Measurements from ENCODE around the gene C1QTNF3.
A peak's percentile ranks its signal among the peaks of the same experiment; 100 is the strongest.
"Not testable (repeated sequence)": the region's sequence is repeated elsewhere in the genome, so short reads cannot be mapped to it uniquely, and the experiment has no call there.

C1QTNF3 gene

DNA sequence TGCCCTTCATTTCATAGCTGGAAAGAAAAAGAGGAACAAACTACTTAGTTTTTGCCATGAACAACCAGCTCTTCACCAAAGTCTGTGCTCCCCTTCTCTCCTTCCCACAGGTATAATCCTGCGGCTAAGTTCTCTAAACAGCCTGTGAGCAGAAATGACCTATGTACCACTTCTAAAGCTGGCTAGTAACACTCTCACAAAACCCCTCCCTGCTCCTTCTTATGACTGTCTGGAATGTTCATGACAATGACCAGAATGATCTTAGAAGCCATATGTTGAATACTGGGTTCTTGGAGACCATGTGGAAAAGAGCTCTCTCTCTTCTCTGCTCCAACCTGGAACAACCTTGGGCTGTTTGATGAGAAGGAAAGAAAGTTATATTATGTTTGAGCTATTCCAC is 22.3 kb downstream of the C1QTNF3 start:
- TF ChIP-seq ZNF274 (IDR thresholded peaks at IDR 0.05; ENCODE audit: low read depth, low read length), result no peak
- no peak overlapping the region for H3K4me3 ChIP-seq (ENCODE audit: low read length)

DNA sequence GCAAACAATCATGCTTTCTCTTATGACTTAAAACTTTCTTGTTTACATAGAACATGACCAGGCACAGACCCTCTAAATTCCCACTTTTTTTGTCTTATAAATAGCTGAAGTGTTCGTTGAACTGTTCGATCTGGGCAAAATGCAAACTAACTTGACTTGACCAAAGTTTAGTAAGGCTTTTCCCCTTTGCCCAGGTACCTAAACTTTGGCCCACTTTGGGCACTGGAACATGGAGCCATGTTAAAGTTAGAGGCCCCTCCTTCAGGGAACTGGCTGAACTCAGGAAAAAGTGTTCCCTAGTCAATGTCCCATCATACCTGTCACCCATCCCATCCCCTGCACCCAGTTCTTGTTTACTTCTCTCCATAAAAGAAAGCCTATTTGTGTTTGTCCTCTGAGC is 25.8 kb downstream of the C1QTNF3 start:
- H3K4me3 ChIP-seq (ENCODE audit: low read length), result no peak overlapping the region
- TF ChIP-seq ZNF274 (IDR thresholded peaks at IDR 0.05; ENCODE audit: low read depth, low read length), result no peak

DNA sequence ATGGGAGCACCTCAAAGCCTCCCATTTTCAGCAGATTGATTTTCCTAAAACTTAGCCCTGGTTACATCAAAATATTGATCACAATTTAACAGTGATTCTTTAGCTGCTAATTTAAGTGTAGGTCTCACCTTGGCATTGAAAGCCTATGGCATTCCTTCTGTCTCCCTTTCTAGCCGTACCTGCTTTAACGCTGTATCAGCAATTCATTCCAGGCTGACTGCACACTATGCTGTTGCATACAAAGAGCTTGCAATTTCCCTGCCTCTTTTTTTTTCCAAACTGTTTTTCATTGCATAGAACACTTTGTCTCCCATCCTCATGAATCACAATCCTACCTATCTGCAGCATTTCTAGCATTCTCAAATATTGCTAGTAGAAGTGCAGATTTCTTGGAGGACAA is 26.3 kb downstream of the C1QTNF3 start:
- TF ChIP-seq ZNF274 (IDR thresholded peaks at IDR 0.05; ENCODE audit: low read depth, low read length), result no peak
- no peak overlapping the region for H3K4me3 ChIP-seq (ENCODE audit: low read length)

DNA sequence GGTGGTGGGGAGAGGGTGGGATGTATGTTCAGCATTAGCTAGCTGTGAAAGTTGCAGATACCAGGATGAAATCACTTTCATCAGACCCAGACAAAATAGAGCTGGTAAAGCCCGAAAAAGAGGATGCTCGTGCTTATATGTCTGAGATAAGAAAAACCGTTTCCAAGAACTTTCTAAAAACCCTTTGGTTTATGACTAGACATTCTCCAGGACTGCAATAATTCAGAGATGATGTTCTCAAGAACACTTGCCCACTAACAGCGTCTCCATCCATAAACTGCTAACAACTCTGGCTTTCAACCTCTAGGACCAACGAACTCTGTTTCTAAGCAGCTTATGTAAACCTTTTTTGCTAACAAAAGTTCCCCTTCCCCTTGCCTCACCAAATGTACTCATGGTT is 26.8 kb downstream of the C1QTNF3 start:
- no peak for TF ChIP-seq ZNF274 (IDR thresholded peaks at IDR 0.05; ENCODE audit: low read depth, low read length)

DNA sequence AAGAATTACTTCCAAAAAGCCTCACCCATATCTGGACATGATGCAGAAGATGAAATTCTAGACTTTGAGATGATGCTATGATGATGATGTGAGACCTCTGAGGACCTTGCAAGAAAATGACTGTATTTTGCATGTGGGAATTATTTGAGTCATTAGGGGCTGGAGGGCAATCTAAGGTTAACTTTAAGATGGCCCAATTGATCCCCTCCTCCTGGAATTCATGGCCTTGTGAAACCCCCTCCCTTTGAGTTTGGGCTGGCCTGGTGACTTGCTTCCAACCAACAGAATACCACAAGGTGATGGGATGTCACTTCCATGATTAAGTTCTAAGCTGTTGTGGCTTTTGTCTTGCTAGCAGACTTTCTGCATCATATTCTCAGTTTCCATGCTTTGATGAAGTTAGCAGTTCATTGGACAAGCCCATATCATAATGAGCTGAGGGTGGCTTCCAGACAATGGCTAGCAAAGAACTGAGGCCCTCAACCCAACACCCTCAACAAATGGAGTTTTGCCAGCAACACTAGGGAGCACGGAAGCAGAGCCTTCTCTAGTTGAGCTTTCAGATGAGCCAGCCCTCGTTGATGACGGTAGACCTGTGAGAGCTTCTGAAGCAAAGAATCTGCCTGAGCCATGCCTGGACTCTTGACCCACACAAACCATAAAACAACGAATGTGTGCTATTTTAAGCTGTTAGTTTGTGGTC is 27.7 kb downstream of the C1QTNF3 start:
- no peak for TF ChIP-seq ZNF274 (IDR thresholded peaks at IDR 0.05; ENCODE audit: low read depth, low read length)
- H3K4me3 ChIP-seq (ENCODE audit: low read length), result no peak overlapping the region

More for the DNA sequence above, 26.8 kb downstream of the C1QTNF3 start:
- no peak overlapping the region for H3K4me3 ChIP-seq (ENCODE audit: low read length)

DNA sequence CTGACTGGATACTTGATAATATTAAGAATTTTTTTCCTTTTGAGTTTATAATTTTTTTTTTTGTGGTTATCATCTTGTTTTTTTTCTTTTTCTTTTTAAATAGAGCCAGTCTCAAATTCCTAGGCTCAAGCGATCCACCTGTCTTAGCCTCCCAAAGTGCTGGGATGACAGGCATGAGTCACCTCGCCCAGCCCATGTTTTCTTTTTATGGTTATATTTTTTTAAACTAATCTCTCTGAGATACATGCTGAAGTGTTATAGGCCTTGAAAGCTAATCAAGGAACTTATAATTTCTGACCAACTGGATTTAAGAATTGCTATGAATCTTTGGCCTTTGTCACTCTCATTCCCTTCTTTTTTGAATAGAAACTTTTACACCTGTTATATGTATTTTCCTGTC is 28.4 kb downstream of the C1QTNF3 start:
- H3K4me3 ChIP-seq (ENCODE audit: low read length), result no peak overlapping the region
- TF ChIP-seq ZNF274 (IDR thresholded peaks at IDR 0.05; ENCODE audit: low read depth, low read length), result no peak

DNA sequence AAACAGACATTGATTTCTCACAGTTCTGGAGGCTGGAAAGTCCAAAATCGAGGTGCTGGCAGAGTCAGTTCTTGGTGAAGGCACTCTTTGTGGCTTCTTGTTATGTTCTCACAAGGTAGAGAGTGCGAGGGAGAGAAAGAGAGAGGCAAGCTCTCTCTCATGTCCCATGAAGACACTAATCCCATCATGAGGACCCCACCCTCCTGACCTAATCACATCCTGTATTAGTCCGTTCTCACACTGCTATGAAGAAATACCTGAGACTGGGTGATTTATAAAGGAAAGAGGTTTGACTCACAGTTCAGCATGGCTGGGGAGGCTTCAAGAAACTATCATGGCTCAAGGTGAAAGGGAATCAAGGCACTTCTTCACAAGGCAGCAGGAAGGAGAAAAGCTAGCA is 29.5 kb downstream of the C1QTNF3 start:
- TF ChIP-seq ZNF274 (IDR thresholded peaks at IDR 0.05; ENCODE audit: low read depth, low read length), result no peak
- H3K4me3 ChIP-seq (ENCODE audit: low read length), result no peak overlapping the region

DNA sequence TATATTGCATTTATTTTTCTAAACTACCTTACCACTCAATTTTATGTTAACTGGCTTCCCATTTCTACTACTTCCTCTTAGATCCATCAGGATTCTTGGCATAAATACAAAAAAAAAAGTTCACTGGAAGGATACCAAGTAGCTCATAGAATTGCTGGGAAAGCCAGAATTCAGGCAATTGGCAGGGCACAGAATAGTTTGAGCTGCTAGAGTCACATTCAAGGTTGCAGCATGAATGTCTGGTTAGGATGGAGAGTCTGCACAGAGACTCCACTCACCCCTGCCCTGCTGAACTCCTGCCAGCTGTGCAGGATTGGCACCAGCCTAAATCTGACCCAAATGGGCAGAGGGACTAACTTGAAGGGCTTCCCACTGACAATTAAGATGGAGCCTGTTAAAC is 30.2 kb downstream of the C1QTNF3 start:
- no peak overlapping the region for H3K4me3 ChIP-seq (ENCODE audit: low read length)
- no peak for TF ChIP-seq ZNF274 (IDR thresholded peaks at IDR 0.05; ENCODE audit: low read depth, low read length)

DNA sequence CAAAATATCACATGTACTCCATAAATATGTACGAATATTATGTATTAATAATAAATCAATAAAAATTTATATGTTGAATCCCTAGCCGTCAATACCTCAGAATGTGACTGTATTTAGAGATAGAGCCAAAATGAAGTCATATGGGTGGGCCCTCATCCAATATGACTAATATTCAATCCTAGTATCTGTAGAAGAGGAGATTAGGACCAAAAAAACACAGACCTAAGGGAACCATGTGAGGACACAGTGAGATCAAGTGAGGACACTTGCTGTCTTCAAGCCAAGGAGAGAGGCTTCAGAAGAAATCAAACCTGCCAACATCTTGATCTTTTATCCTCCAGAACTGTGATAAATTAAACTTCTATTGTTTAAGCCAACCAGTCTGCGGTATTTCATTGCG is 31.5 kb downstream of the C1QTNF3 start:
- no peak overlapping the region for H3K4me3 ChIP-seq (ENCODE audit: low read length)
- no peak for TF ChIP-seq ZNF274 (IDR thresholded peaks at IDR 0.05; ENCODE audit: low read depth, low read length)

DNA sequence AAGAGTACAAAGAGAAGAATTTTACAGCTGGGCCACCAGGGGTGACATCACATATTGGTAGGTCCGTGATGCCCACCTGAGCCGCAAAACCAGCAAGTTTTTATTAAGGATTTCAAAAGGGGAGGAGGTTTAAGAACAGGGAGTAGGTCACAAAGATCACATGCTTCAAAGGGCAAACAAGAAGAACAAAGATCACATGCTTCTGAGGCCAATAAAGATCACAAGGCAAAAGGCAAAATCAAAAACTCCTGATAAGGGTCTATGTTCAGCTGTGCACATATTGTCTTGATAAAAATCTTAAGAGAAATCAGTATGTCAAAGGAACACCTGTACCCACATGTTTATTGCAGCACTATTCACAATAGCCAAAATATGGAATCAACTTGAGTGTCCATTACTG is 32.9 kb downstream of the C1QTNF3 start:
- not testable (repeated sequence) for H3K4me3 ChIP-seq (ENCODE audit: low read length)

DNA sequence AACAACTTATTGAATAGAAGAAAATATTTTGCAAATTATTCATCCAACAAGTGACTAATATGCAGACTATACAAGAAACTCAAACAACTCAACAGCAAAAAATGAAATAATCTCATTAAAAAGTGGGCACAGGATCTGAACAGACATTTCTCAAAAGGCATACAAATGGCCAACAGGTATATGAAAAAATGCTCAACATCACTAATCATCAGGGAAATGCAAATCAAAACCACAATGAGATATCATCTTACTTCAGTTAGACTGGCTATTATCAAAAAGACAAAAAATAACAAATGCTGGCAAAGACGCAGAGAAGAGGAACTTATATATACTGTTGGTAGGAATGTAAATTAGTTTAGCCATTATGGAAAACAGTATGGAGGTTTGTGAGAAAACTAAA is 33.4 kb downstream of the C1QTNF3 start:
- H3K4me3 ChIP-seq (ENCODE audit: low read length), result no peak overlapping the region
- no peak for TF ChIP-seq ZNF274 (IDR thresholded peaks at IDR 0.05; ENCODE audit: low read depth, low read length)

DNA sequence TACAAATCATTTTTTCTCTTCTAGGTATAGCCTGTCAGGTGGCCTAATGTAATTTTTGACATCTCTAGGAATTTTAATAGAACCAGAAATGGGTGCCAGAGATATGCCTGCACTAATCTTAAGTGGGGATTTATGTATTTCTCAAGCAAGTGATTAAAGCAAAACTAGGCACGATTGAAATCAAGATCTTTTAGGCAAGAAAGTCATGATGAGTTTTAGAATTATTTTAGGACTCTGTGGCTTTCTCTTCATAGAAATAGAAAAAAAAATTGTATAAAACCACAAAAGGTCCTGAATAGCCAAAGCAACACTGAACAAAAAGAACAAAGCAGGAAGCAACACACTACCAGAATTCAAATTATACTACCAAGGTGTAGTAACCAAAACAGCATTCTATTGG is 34.2 kb downstream of the C1QTNF3 start:
- no peak for TF ChIP-seq ZNF274 (IDR thresholded peaks at IDR 0.05; ENCODE audit: low read depth, low read length)
- peak overlapping the region; percentile 96; the same call in 1 of the 2 replicates for H3K4me3 ChIP-seq (ENCODE audit: low read length)

DNA sequence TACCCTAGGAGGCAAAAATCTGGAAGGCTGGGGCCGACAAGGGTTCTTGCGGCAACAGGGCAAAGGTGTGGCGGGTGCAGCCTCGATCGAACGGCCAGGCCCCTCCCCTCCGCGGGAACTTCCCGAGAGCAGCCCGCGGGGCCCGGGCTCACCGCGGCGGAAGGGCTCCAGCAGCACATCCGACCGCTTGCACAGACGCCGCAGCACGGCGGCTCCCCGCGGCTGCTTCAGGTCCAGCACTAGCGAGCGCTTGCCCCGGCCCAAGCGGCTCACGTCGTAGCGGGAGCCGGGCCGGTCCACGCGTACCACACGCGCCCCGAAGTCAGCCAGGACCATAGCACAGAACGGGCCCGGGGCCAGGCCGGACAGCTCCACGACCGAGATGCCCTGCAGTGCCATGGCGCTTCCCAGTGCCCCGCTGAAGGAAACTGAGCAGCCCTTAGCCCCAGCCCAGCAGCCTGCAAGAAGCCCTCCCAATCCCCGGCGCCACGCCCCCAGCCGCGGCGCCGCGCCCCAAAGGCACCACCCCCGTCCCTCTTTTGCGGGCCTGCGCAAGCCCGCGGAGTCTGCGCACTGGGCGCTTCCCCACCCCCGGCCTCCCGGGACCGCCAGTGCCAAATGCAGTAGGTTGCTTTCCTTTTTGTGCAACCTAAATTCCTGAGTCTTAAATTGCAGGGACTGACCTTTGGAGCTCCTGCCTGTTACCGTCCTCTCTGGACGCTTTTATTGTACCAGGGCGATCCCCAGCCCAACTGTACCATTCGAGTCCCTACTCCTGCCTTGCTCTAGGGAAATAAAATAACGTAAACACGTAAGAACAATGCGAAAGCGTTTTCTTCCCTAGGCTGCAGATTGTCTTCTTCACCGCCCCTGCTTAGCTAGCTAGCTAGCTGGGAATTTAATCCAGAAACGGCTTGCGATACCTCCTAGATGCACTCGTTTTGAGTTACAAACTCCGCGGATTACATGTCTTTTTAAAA is 35.1 kb downstream of the C1QTNF3 start, which contains the start of gene AMACR:
AMACR (minus strand) TSS at position 430 of the 980 bp plus-strand sequence; CDS start at position 399, 31 bp downstream.
- H3K4me3 ChIP-seq (ENCODE audit: low read length), result peak within 1 kb of the TSS; percentile 96
- TF ChIP-seq ZNF274 (IDR thresholded peaks at IDR 0.05; ENCODE audit: low read depth, low read length), result no peak

DNA sequence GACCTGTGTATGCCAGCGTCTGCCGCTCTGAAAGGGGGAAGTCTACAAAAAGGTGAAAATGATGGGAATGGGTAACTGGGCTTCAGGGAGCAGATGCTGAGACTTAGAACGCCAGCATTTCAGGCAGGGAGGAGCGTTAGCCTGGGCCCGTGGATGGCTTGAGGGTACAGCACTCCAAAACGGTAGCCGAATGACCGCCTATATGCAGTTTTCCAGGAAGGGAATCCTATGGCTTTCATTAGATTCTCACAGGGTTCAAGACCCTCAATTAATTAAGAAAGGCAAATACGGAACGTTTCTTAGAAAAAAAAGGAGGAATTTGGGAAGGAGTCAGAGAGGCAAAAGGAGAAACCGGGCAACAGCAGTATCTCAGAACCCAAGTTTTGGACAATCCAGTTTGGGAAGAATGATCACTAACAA is 35.8 kb downstream of the C1QTNF3 start:
- H3K4me3 ChIP-seq (ENCODE audit: low read length), result peak overlapping the region; percentile 96
- no peak for TF ChIP-seq ZNF274 (IDR thresholded peaks at IDR 0.05; ENCODE audit: low read depth, low read length)

DNA sequence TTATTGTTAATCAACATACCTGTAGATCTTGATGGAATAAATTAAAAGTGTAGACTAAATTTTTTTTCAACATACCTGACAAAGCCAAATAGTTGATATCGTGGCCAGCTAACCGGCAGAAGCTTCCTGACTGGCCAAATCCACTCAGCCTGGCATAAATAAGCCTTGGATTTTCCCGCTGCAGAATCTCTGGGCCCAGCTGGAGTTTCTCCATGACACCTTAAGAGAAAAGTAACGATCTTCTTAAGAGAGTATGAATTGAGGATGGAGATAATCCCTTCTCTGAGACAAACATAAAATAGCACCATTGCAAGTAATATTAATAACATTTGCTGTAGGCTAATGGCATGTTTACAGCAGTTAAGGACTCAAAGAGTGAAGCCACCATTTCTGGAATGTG is 37.3 kb downstream of the C1QTNF3 start:
- TF ChIP-seq ZNF274 (IDR thresholded peaks at IDR 0.05; ENCODE audit: low read depth, low read length), result no peak
- no peak overlapping the region for H3K4me3 ChIP-seq (ENCODE audit: low read length)

All from GM08714 (cell line).